Pancreas (tissue), 10 donors: ENCODE data around the gene EPHA5. TPM values are rescaled to one million over a fixed set of nuclear protein-coding genes. Genes with fewer than 3 reads are reported as not detected.

ENCODE experiments used
- ATAC-seq, 4 donors: fragments of 200-7000 bp; cut with Tn5 transposase; one replicate each; pipeline versions ENCODE4 v1.8.0 to v1.9.1; 2020; ENCODE audit warnings: mild to moderate bottlenecking in 4 of 4, moderate library complexity in 4 of 4
- DNase-seq, 6 donors: peaks; one replicate each; pipeline ENCODE4 v3.0.0-alpha.2; 2020
- FAIRE-seq: peaks from 2 replicates; lab custom pipeline; 2012; peaks lifted over from hg19 to GRCh38; lab: Jason Lieb, UNC
- H3K27ac ChIP-seq, 4 donors: fragments of 200-600 bp; sonication (generic); 1 replicate in 3 of 4; 2 replicates in 1 of 4; pipeline versions ENCODE4 v1.5.0 to v1.8.0; 2020
- H3K27me3 ChIP-seq, 4 donors: fragments of 200-600 bp; one replicate each; pipeline ENCODE4 v1.8.0; 2021
- H3K36me3 ChIP-seq, 3 donors: fragments of 200-600 bp; sonication (generic) in 1 of 3; one replicate each; pipeline versions ENCODE4 v1.5.0 to v1.8.0; 2020 to 2021
- H3K4me1 ChIP-seq, 3 donors: fragments of 200-600 bp; one replicate each; pipeline ENCODE4 v1.8.0; 2021
- H3K4me3 ChIP-seq, 4 donors: fragments of 200-600 bp; sonication (generic) in 2 of 4; one replicate each; pipeline versions ENCODE4 v1.5.0 to v1.8.0; 2020 to 2021
- H3K9me3 ChIP-seq, 4 donors: fragments of 200-600 bp; one replicate each; pipeline ENCODE4 v1.8.0; 2021
- WGBS, 2 donors: extraction: QIAGEN DNeasy Blood & Tissue Kit; methylation state at CpG; one replicate each; pipeline ENCODE4 v1.1.7; 2013; 5-methylcytosine and 5-hydroxymethylcytosine counted together
- intact Hi-C, 3 donors: fragments of 100-400 bp; cut with DNase I; formaldehyde crosslinking; loops; one replicate each; pipeline versions ENCODE4 v1.11.1 to v1.14.2; 2022
- polyA plus RNA-seq, 2 donors: library from polyadenylated mRNA; stranded (reverse); fragments of 200-250 nt; gene quantifications; one replicate each; pipeline ENCODE4 v1.2.3, GENCODE V29; 2013
- total RNA-seq, 6 donors: library from RNA; stranded (reverse); fragmentation: NEBNext Ultra II Directional in 4 of 6; extraction: Animal tissue kit (Norgen Biotek cat#: 25700) in 4 of 6; gene quantifications; one replicate each; pipeline versions ENCODE4 v1.2.1 to v1.2.4, GENCODE V29; 2021 to 2023
- TF ChIP-seq, protein P1 (sequence below), 4 donors: fragments of 200-600 bp; sonication (generic) in 3 of 4; IDR thresholded peaks; one replicate each; pipeline versions ENCODE4 v1.5.0 to v1.8.0; 2021; ENCODE audit warnings: antibody characterized with exemption in 4 of 4
- donor health status: healthy with polysubstance abuse.
- donor health status: DM: no; HTN: no; CAD: no; lungs with moderate emphysema.
- donor health status: DM: no; HTN: no; CAD: no.
- donor health status: control.
- donor health status: control.
- donor health status: Bipolar disorder and iron deficiency.
- donor health status: DM: yes; HTN: yes; CAD: no.
- donor health status: DM: no; HTN: no; CAD: no.
- donor health status: DM: no; HTN: no; CAD: no.
- donor health status: DM: yes; HTN: yes; CAD: no.

The EPHA5 gene
- total and polyA plus RNA-seq, 8 donors: under 0.01 to 0.12 TPM; not detected in 6

DNA sequence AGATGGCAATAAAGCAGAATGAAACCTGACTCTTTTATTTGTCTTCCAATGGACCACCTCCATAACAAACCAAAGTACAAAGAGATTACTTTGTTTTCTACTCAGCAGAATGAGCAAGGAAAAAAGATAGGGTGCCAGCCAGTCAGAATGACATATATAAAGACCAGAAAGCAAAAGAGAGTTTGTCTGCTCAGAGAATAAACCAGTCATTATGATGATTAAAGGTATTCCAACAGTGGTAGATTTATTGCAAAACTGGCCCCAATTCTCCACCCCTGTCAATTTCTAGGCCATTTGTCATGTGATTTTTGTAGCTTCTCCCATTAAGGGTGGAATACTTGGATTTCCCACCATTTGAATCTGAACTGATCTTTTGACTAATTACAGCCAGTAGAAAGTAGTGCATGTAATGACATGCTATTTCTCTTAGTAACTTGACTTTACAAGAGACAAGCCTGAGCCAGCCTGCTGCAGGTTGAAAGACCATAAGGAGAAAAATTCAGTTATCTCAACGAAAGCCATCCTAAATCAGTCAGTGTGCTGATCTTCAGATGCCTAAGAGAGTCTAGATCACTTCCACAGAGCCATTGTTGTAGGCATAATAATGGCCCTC, 203.1 kb downstream of the EPHA5 start:
- H3K36me3 ChIP-seq: no peaks in the 10 kb centered on the region
- H3K4me1 ChIP-seq: no peaks in the 10 kb centered on the region
- H3K9me3 ChIP-seq: no peaks in the 10 kb centered on the region
- H3K4me3 ChIP-seq: no peak overlapping the region
- 45 to 66% methylated on average over 1 of the region's 1 CpG for WGBS, 2 donors
- no peak for ATAC-seq
- TF ChIP-seq, protein P1, sequence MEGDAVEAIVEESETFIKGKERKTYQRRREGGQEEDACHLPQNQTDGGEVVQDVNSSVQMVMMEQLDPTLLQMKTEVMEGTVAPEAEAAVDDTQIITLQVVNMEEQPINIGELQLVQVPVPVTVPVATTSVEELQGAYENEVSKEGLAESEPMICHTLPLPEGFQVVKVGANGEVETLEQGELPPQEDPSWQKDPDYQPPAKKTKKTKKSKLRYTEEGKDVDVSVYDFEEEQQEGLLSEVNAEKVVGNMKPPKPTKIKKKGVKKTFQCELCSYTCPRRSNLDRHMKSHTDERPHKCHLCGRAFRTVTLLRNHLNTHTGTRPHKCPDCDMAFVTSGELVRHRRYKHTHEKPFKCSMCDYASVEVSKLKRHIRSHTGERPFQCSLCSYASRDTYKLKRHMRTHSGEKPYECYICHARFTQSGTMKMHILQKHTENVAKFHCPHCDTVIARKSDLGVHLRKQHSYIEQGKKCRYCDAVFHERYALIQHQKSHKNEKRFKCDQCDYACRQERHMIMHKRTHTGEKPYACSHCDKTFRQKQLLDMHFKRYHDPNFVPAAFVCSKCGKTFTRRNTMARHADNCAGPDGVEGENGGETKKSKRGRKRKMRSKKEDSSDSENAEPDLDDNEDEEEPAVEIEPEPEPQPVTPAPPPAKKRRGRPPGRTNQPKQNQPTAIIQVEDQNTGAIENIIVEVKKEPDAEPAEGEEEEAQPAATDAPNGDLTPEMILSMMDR (IDR thresholded peaks at IDR 0.05): no peak
- intact Hi-C loops: no loop called here
- no peak for FAIRE-seq
- H3K27ac ChIP-seq: no peak overlapping the region
- H3K27me3 ChIP-seq: no peaks in the 10 kb centered on the region
- no peak for DNase-seq

DNA sequence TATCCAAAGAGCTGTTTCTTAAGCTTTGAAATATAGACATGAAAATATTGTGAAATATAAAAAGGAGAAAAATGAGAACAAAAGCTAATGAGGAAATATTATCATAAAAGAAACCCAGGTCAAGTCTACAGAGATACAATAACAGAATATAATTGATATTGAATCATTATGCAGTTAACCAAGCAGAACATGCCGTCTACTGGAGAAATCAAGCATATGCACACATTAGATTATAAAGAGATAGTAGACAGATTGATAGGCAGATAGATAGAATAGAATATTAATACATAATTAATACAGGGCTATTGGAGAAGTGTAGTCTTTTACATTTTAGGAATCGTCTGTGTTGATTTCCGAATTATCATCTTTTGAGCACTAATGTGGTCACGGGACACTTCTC, 208.5 kb downstream of the EPHA5 start:
- DNase-seq (no peak), ATAC-seq (no peak), FAIRE-seq (no peak)
- H3K27ac ChIP-seq: no peak overlapping the region
- H3K36me3 ChIP-seq: no peaks in the 10 kb centered on the region
- H3K4me1 ChIP-seq: peaks cover 0 to 9% (median 0%) of the 10 kb centered on the region in 3 donors
- H3K27me3 ChIP-seq: no peaks in the 10 kb centered on the region
- no peak overlapping the region for H3K4me3 ChIP-seq
- 77 to 87% methylated on average over 4 of the region's 4 CpGs for WGBS, 2 donors
- intact Hi-C loops: no loop called here
- no peaks in the 10 kb centered on the region for H3K9me3 ChIP-seq
- TF ChIP-seq, protein P1 (IDR thresholded peaks at IDR 0.05): no peak

DNA sequence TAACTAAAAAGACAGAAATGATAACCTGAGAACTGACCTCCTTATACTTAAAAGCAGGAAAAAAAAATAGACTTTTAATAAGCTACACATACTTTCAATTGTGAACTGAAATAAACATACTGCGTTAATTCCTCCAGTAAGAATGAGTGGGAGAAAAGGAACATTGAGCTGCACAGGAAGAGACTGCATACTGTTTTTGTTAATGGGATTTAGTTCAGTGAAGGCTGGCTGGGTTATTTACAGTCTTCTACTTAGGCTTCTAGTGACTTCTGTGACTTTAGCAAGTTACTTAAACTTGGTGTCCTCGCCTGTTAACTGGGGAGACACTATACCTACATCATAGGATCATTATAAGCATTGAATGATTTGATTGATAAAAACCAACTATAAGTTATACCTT, 213.3 kb downstream of the EPHA5 start:
- H3K4me3 ChIP-seq: no peak overlapping the region
- 82 to 87% methylated on average over 2 of the region's 2 CpGs for WGBS, 2 donors
- no peaks in the 10 kb centered on the region for H3K9me3 ChIP-seq
- DNase-seq (no peak), ATAC-seq (no peak), FAIRE-seq (no peak)
- no peaks in the 10 kb centered on the region for H3K36me3 ChIP-seq
- H3K27ac ChIP-seq: no peak overlapping the region
- no peaks in the 10 kb centered on the region for H3K27me3 ChIP-seq
- TF ChIP-seq, protein P1 (IDR thresholded peaks at IDR 0.05): no peak
- H3K4me1 ChIP-seq: peaks cover 0 to 9% (median 0%) of the 10 kb centered on the region in 3 donors
- intact Hi-C loops: no loop called here

DNA sequence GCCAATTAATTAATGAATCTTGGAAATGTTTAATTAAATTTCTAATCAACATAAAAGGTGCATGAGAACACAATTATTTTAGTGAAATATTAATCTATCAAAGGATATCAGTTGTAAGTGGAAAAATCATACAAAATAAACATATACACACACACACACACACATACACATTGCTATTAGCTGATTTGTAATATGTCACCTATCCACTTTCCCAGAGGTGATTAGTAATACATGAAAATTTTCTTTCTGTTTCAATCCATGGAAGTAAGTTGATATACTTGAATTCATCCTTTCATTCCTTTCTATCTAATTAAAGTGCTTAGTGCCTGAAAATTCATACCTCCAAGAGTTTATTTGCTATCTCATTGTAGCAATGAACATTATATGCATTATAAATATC, 213.7 kb downstream of the EPHA5 start:
- no peak for FAIRE-seq
- Histone ChIP-seq H3K9me3 (no peaks in the 10 kb centered on the region), H3K27ac (no peak overlapping the region), H3K4me1 (peaks cover 0 to 9% (median 0%) of the 10 kb centered on the region in 3 donors), H3K27me3 (no peaks in the 10 kb centered on the region), H3K4me3 (no peak overlapping the region), H3K36me3 (no peaks in the 10 kb centered on the region)
- no peak for DNase-seq
- TF ChIP-seq, protein P1 (IDR thresholded peaks at IDR 0.05): no peak
- peak in 1 of 4 donors; percentile 87 for ATAC-seq
- intact Hi-C loops: no loop called here

DNA sequence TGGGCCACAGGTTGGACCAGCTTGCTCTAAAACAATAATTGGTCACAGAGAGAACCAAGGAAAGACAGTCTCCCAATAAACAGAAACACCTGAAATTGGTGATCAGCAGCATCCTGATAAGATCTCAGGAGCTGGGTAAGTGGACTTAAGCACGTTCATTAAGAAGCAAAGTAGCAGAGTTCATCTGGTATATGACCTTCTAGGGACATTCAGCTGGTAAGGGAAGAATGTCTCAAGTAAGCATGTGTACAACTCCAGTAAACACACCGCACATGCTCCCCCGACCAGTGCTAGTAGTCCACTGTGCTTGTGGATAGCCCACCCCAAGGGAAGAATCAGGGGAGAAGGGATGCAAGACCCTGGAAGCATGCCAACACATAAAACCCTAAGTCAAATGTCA, 216.9 kb downstream of the EPHA5 start:
- no peaks in the 10 kb centered on the region for H3K36me3 ChIP-seq
- no peaks in the 10 kb centered on the region for H3K9me3 ChIP-seq
- TF ChIP-seq, protein P1 (IDR thresholded peaks at IDR 0.05): no peak
- no peak for FAIRE-seq
- no peaks in the 10 kb centered on the region for H3K4me1 ChIP-seq
- no peak overlapping the region for H3K4me3 ChIP-seq
- intact Hi-C loops: no loop called here
- no peak for ATAC-seq
- DNase-seq: no peak
- 56 to 64% methylated on average over 3 of the region's 3 CpGs for WGBS, 2 donors
- H3K27ac ChIP-seq: no peak overlapping the region
- H3K27me3 ChIP-seq: no peaks in the 10 kb centered on the region
